B cell (primary cell): Measurements from ENCODE around the gene RNF213. TPM values are rescaled to one million over a fixed set of nuclear protein-coding genes. Genes with fewer than 3 reads are reported as not detected.

Experiments used
- ATAC-seq: fragments of 200-7000 bp; cut with Tn5 transposase; one replicate; pipeline ENCODE4 v1.10.0; 2021; ENCODE audit warnings: low read depth, mild to moderate bottlenecking, moderate number of reproducible peaks, moderate library complexity
- CTCF ChIA-PET: fragments of 350-600 bp; sonication (Branson Sonifier 250); formaldehyde crosslinking; loops from one replicate; lab custom pipeline; 2021; ENCODE audit warnings: antibody characterized with exemption, inconsistent platforms; lab: Charles Lee
- POLR2A ChIA-PET: fragments of 350-600 bp; sonication (Branson Sonifier 250); formaldehyde crosslinking; loops from one replicate; lab custom pipeline; 2021; ENCODE audit warnings: antibody characterized with exemption; lab: Charles Lee
- DNase-seq: peaks from one replicate; pipeline ENCODE4 v3.0.0; 2013
- H2AFZ ChIP-seq: 2 replicates; pipeline ENCODE4 v1.6.1; 2012; ENCODE audit warnings: mild to moderate bottlenecking, low read depth, low read length; ENCODE audit not compliant: insufficient read depth, poor library complexity, severe bottlenecking
- H3K27ac ChIP-seq, 2 donors: 1 replicate in 1 of 2; 2 replicates in 1 of 2; pipeline ENCODE4 v1.5.1; 2012 to 2013; ENCODE audit warnings: low read length in 2 of 2, mild to moderate bottlenecking in 2 of 2, moderate library complexity in 1 of 2
- H3K27me3 ChIP-seq, 4 experiments: fragments of 200-600 bp in 1 of 4; sonication (generic) in 1 of 4; replicated peaks in 1 of 4; 1 replicate in 2 of 4; 2 replicates in 2 of 4; pipeline versions ENCODE4 v1.6.1 to v1.7.0; 2013 to 2016; ENCODE audit warnings: low read length in 3 of 4, mild to moderate bottlenecking in 2 of 4, mixed read lengths in 1 of 4, moderate library complexity in 1 of 4; ENCODE audit not compliant: insufficient read depth in 4 of 4, control insufficient read depth in 3 of 4; ENCODE audit errors: control extremely low read depth in 1 of 4
- H3K36me3 ChIP-seq, 2 experiments: replicated peaks in 1 of 2; 1 replicate in 1 of 2; 2 replicates in 1 of 2; pipeline versions ENCODE4 v1.6.1 to v1.7.1; 2013; ENCODE audit warnings: low read length in 1 of 2; ENCODE audit not compliant: insufficient read depth in 2 of 2, control insufficient read depth in 1 of 2; ENCODE audit errors: control extremely low read depth in 1 of 2, extremely low read depth in 1 of 2
- H3K4me1 ChIP-seq, 2 donors: fragments of 200-600 bp in 1 of 2; sonication (generic) in 1 of 2; 1 replicate in 1 of 2; 2 replicates in 1 of 2; pipeline versions ENCODE4 v1.5.1 to v1.6.1; 2013 to 2017; ENCODE audit warnings: low read length in 2 of 2; ENCODE audit not compliant: control insufficient read depth in 2 of 2, insufficient read depth in 2 of 2
- H3K4me2 ChIP-seq: replicated peaks from 2 replicates; pipeline ENCODE3; 2012; ENCODE audit warnings: mild to moderate bottlenecking, low read depth, low read length; ENCODE audit not compliant: poor library complexity, severe bottlenecking
- H3K4me3 ChIP-seq, 5 experiments: fragments of 200-600 bp in 1 of 5; sonication (generic) in 1 of 5; 1 replicate in 3 of 5; 2 replicates in 2 of 5; pipeline versions ENCODE4 v1.5.1 to v1.7.0; 2011 to 2016; ENCODE audit warnings: low read length in 4 of 5, mild to moderate bottlenecking in 4 of 5, low read depth in 2 of 5, control low read depth in 1 of 5, moderate library complexity in 1 of 5; ENCODE audit not compliant: insufficient read depth in 1 of 5; ENCODE audit errors: control extremely low read depth in 1 of 5, extremely low read depth in 1 of 5
- H3K79me2 ChIP-seq: fragments of 200-600 bp; sonication (generic); one replicate; pipeline ENCODE4 v1.6.0; 2016; ENCODE audit warnings: low read length; ENCODE audit not compliant: control insufficient read depth, insufficient read depth
- H3K9ac ChIP-seq: fragments of 200-600 bp; sonication (generic); 2 replicates; pipeline ENCODE4 v1.6.1; 2017; ENCODE audit warnings: mild to moderate bottlenecking, low read length, moderate library complexity
- H3K9me3 ChIP-seq, 3 donors: one replicate each; pipeline versions ENCODE4 v1.6.1 to v1.7.1; 2013; ENCODE audit warnings: low read length in 2 of 3; ENCODE audit not compliant: control insufficient read depth in 2 of 3, insufficient read depth in 1 of 3; ENCODE audit errors: control extremely low read depth in 1 of 3
- H4K20me1 ChIP-seq: 2 replicates; pipeline ENCODE4 v1.6.0; 2012; ENCODE audit warnings: mild to moderate bottlenecking, low read length; ENCODE audit not compliant: insufficient read depth, control insufficient read depth, poor library complexity, severe bottlenecking
- H3K27ac Mint-ChIP-seq: one replicate; pipeline ENCODE4 v1.8.0; 2021; ENCODE audit warnings: mixed read lengths
- H3K27me3 Mint-ChIP-seq: one replicate; pipeline ENCODE4 v1.8.0; 2021; ENCODE audit warnings: mixed read lengths
- H3K4me1 Mint-ChIP-seq: one replicate; pipeline ENCODE4 v1.8.0; 2021; ENCODE audit warnings: mixed read lengths
- H3K4me3 Mint-ChIP-seq: one replicate; pipeline ENCODE4 v1.8.0; 2021; ENCODE audit warnings: mixed read lengths
- H3K9me3 Mint-ChIP-seq: one replicate; pipeline ENCODE4 v1.8.0; 2022; ENCODE audit warnings: mixed read lengths; ENCODE audit not compliant: insufficient read depth
- CTCF ChIP-seq: fragments of 200-600 bp; IDR thresholded peaks from one replicate; pipeline ENCODE4 v1.8.0; 2022; ENCODE audit warnings: antibody characterized with exemption, mild to moderate bottlenecking
- EZH2 ChIP-seq: IDR thresholded peaks from 2 replicates; pipeline ENCODE4 v1.6.1; 2012; ENCODE audit warnings: borderline replicate concordance, low read depth, mild to moderate bottlenecking, moderate library complexity, low read length; ENCODE audit not compliant: insufficient read depth, poor library complexity, severe bottlenecking
- WGBS: methylation state at CpG from one replicate; pipeline ENCODE4 v1.1.5; 2013; ENCODE audit warnings: missing lambda C conversion rate; ENCODE audit not compliant: insufficient coverage; 5-methylcytosine and 5-hydroxymethylcytosine counted together
- intact Hi-C: fragments of 100-400 bp; cut with micrococcal nuclease; formaldehyde crosslinking; loops from one replicate; pipeline ENCODE4 v1.10.0; 2022
- polyA plus RNA-seq: library from polyadenylated mRNA; depleted of rRNA; stranded (reverse); fragments of >200 nt; gene quantifications from 2 replicates; pipeline ENCODE4 v1.2.3, GENCODE V29; 2012
- total RNA-seq, 2 donors: library from RNA; stranded (reverse); fragments of 120-200 nt in 1 of 2; gene quantifications; 1 replicate in 1 of 2; 2 replicates in 1 of 2; pipeline versions ENCODE4 v1.2.3 to v1.2.4, GENCODE V29; 2013 to 2022

Gene RNF213
- total and polyA plus RNA-seq, 2 donors (not counting 1 experiment from before 2014, with no cell fraction given): 121 to 287 TPM

DNA sequence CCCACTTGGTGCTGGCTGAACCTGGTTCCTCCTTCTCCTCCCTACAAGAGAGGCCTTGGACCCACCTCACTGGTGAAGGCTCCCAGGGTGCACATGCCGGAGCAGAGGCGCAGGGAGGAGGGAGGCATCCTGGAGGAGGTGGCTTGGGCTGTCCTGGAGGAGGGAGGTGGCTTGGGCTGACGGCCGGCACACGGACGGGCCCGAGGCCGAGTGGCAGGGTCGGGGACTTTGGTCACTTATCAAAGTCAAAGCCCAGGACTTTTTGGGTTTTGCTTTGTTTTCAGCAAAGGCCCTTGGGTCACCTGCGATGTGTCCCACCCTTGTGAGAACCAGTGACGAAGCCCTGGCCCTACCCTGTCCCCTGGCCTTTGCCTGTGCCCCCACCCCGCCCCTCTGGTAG, 182.8 kb downstream of the RNF213 start:
- peaks cover 13% of the 10 kb centered on the region for H3K27me3 Mint-ChIP-seq
- CTCF ChIA-PET: no interaction called here
- Histone ChIP-seq H3K9me3 (peaks cover 0 to 14% (median 0%) of the 10 kb centered on the region in 3 donors), H3K4me3 (no peak overlapping the region), H4K20me1 (no peaks in the 10 kb centered on the region), H3K79me2 (peaks cover 7% of the 10 kb centered on the region), H3K4me2 (no peak overlapping the region), H3K9ac (no peak overlapping the region), H3K27ac (no peak overlapping the region), H3K36me3 (no peaks in the 10 kb centered on the region), H3K4me1 (no peaks in the 10 kb centered on the region), H2AFZ (no peak overlapping the region), H3K27me3 (peaks cover 0 to 2% (median 0%) of the 10 kb centered on the region in 4 experiments)
- DNase-seq (no peak), ATAC-seq (no peak)
- no peak overlapping the region for H3K4me3 Mint-ChIP-seq
- intact Hi-C loops: no loop called here
- no peaks in the 10 kb centered on the region for H3K4me1 Mint-ChIP-seq
- WGBS: 59% methylated on average over 11 of the region's 12 CpGs
- H3K27ac Mint-ChIP-seq: no peak overlapping the region
- H3K9me3 Mint-ChIP-seq: no peaks in the 10 kb centered on the region
- POLR2A ChIA-PET: no interaction called here
- no peak for TF ChIP-seq EZH2
- TF ChIP-seq CTCF: no peak

- 61% methylated on average over 29 of the region's 31 CpGs for WGBS
- H2AFZ ChIP-seq: no peak overlapping the region
These were observed 183.4 kb downstream of the RNF213 start for GRCh38 chr17:80443916-80444643.

More at GRCh38 chr17:80443916-80444643, 183.4 kb downstream of the RNF213 start:
- Histone ChIP-seq H3K36me3 (no peaks in the 10 kb centered on the region), H3K9me3 (peaks cover 0 to 14% (median 0%) of the 10 kb centered on the region in 3 donors), H3K4me1 (no peaks in the 10 kb centered on the region), H3K27ac (no peak overlapping the region), H3K9ac (no peak overlapping the region), H3K4me3 (no peak overlapping the region), H3K4me2 (no peak overlapping the region), H4K20me1 (no peaks in the 10 kb centered on the region), H3K27me3 (peaks cover 0 to 2% (median 0%) of the 10 kb centered on the region in 4 experiments), H3K79me2 (peaks cover 2% of the 10 kb centered on the region)
- ChIA-PET CTCF (no interaction called here), POLR2A (no interaction called here)
- H3K4me1 Mint-ChIP-seq: no peaks in the 10 kb centered on the region
- no peak overlapping the region for H3K27ac Mint-ChIP-seq
- no peak overlapping the region for H3K4me3 Mint-ChIP-seq
- DNase-seq (no peak), ATAC-seq (no peak)
- H3K9me3 Mint-ChIP-seq: no peaks in the 10 kb centered on the region
- TF ChIP-seq CTCF (no peak), EZH2 (no peak)
- peaks cover 16% of the 10 kb centered on the region for H3K27me3 Mint-ChIP-seq
- intact Hi-C loops: no loop called here
